Muscle layer of colon (tissue), 2 donors: ENCODE data around the gene C1QTNF6.
A peak's percentile ranks its signal among the peaks of the same experiment; 100 is the strongest.
"Not testable (repeated sequence)": the region's sequence is repeated elsewhere in the genome, so short reads cannot be mapped to it uniquely, and the experiment has no call there.

Source experiments
- H3K27ac ChIP-seq: one replicate; pipeline ENCODE4 v1.7.0; 2013; ENCODE audit warnings: low read depth, mild to moderate bottlenecking, low read length, moderate library complexity
- H3K27me3 ChIP-seq, 2 donors: one replicate each; pipeline ENCODE4 v1.7.0; 2013; ENCODE audit warnings: low read length in 2 of 2, mild to moderate bottlenecking in 2 of 2; ENCODE audit not compliant: insufficient read depth in 2 of 2, control insufficient read depth in 1 of 2
- H3K36me3 ChIP-seq: one replicate; pipeline ENCODE4 v1.7.0; 2013; ENCODE audit warnings: mild to moderate bottlenecking, low read length; ENCODE audit not compliant: insufficient read depth
- H3K4me1 ChIP-seq: one replicate; pipeline ENCODE4 v1.7.0; 2013; ENCODE audit warnings: mild to moderate bottlenecking, low read length; ENCODE audit not compliant: insufficient read depth
- H3K4me3 ChIP-seq, 2 donors: one replicate each; pipeline ENCODE4 v1.7.0; 2013; ENCODE audit warnings: low read length in 2 of 2, low read depth in 1 of 2, mild to moderate bottlenecking in 1 of 2, moderate library complexity in 1 of 2
- H3K9ac ChIP-seq: one replicate; pipeline ENCODE4 v1.7.0; 2013; ENCODE audit warnings: low read length
- H3K9me3 ChIP-seq: one replicate; pipeline ENCODE4 v1.7.0; 2013; ENCODE audit warnings: mild to moderate bottlenecking, low read length
- donor health status: abdominal sarcoma.
- donor health status: Adenocarcinoma of cecum.

The C1QTNF6 gene

GRCh38 chr22:37187891-37188761 is at the start of gene C1QTNF6:
C1QTNF6 (minus strand) TSS chr22:37188247; CDS start chr22:37188213, 34 bp downstream.
- no peaks in the 10 kb centered on the region for H3K36me3 ChIP-seq
- peak within 1 kb of the TSS; percentile 60 for H3K9ac ChIP-seq
- peak within 1 kb of the TSS; percentile 81 for H3K27ac ChIP-seq
- H3K9me3 ChIP-seq: no peaks in the 10 kb centered on the region
- peaks cover 39% of the 10 kb centered on the region for H3K4me1 ChIP-seq
- H3K4me3 ChIP-seq: peak within 1 kb of the TSS; percentile 45 to 77
- H3K27me3 ChIP-seq: no peaks in the 10 kb centered on the region

- Histone ChIP-seq H3K27me3 (peaks cover 4 to 23% of the 10 kb centered on the region in 2 donors), H3K4me1 (no peaks in the 10 kb centered on the region), H3K27ac (no peak overlapping the region), H3K4me3 (no peak overlapping the region), H3K9ac (no peak overlapping the region), H3K36me3 (no peaks in the 10 kb centered on the region), H3K9me3 (no peaks in the 10 kb centered on the region)
These were observed 48.0 kb upstream of the C1QTNF6 start for GRCh38 chr22:37235897-37236607.

DNA sequence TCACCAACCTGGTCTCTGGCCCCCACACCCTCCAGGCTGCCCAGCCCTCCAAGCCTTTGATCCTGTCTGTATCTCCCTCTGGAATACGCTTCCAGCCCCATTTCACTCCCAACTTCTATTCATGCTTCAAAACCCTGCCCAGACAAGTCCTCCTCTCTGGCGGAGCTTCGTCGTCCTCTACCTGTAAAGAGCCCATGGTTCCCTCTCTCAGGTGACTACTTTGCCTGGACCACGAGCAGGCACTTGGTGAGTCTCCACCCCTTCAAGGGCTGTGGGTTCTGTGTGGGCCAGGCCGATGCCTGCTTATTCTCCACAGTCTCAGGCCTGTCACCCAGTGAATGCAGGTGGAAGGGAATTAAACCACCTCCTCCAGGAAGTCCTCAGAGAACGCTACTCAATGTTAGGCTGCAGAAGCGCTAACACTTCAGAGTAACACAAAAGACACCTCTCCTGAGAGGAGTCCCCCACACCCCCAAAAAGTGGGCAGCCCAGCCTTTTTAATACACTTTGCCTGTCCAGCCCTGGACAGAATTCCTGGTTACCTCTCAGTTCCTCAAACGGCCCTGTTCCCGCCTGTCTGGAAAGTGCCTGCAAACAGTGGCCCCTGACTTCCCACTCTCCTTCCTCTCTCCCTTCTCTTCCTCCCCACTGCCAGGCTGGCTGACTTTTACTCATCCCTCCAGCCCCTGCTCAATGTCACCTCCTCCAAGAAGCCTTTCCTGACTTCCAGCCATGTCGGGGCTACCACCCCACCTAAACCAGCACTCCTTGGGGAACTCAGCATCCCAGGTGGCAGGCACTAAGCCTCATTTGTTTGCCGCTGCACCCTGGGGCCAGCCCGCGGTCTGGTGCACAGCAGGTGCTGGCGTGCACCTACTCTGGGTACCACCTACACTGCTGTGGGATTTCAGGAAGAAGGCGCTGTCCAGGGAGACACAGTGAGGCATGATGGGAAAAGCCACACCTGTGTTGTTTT is 47.0 kb upstream of the C1QTNF6 start:
- no peak overlapping the region for H3K4me3 ChIP-seq
- no peaks in the 10 kb centered on the region for H3K36me3 ChIP-seq
- H3K9ac ChIP-seq: no peak overlapping the region
- H3K27ac ChIP-seq: no peak overlapping the region
- no peaks in the 10 kb centered on the region for H3K4me1 ChIP-seq
- no peaks in the 10 kb centered on the region for H3K9me3 ChIP-seq
- H3K27me3 ChIP-seq: peaks cover 4 to 23% of the 10 kb centered on the region in 2 donors

DNA sequence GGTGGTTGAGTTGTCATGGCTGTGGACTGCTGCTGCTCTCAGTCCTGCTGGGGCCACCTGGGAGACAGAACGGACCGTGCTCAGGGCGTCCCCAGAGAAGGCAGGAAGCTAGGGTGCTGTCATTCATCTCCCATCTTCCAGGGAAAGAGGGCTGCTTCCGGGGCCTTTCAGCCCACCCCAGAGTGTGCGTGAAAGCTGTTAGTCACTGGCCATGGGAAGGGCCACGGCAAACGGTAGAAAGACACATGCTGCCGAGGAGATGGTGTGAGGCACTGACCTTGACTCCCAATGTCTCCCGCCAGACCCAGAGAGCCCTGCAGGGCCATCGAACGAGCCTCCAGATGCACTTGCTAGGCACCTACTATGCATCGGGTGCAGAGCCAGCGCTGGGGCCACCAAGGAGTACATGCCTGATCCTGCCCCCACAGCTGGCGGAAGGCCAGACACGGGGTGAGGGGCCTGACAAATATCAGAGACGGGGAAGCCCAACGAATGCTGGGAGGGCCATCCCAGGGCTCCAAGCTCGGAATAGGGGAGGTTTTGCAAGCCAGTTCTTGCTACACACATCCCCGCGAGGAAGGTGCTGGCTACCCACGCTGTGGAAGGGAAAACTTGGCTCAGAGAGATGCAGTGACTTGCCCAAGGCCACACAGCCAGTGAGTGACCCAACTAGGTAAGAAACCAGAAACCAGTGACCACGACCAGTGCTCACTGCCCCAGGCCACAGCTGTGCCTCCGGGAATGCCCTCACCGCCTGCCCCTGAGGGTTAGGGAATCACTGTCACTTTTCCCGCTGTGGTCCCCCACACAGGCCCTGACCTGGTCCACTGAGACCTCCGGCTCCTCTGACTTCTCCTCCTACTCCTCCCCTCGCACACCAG is 45.9 kb upstream of the C1QTNF6 start:
- Histone ChIP-seq H3K4me3 (no peak overlapping the region), H3K9ac (no peak overlapping the region), H3K27me3 (peaks cover 4 to 23% of the 10 kb centered on the region in 2 donors), H3K27ac (no peak overlapping the region), H3K4me1 (peaks cover 5% of the 10 kb centered on the region), H3K9me3 (no peaks in the 10 kb centered on the region), H3K36me3 (no peaks in the 10 kb centered on the region)

DNA sequence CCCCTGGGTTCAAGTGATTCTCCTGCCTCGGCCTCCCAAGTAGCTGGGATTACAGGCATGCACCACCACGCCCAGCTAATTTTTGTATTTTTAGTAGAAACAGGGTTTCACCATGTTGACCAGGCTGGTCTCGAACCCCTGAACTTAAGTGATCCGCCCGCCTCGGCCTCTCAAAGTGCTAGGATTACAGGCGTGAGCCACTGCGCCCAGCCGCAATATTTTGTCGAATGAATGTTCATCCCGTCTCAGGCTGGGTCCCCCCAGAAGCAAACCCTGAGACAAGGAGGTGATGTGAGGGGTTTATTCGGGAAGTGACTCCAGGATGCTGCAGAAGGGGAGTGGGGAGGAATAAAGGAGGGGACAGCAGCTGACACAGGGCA is 45.3 kb upstream of the C1QTNF6 start:
- not testable (repeated sequence) for H3K9ac ChIP-seq, H3K9me3 ChIP-seq, H3K4me3 ChIP-seq, H3K27ac ChIP-seq, H3K36me3 ChIP-seq, H3K4me1 ChIP-seq
- peaks cover 4 to 23% of the 10 kb centered on the region in 2 donors for H3K27me3 ChIP-seq

- Histone ChIP-seq H3K4me3 (no peak overlapping the region), H3K27ac (no peak overlapping the region), H3K4me1 (peaks cover 5% of the 10 kb centered on the region), H3K36me3 (no peaks in the 10 kb centered on the region), H3K27me3 (peaks cover 4 to 23% of the 10 kb centered on the region in 2 donors), H3K9me3 (no peaks in the 10 kb centered on the region), H3K9ac (no peak overlapping the region)
These were observed 44.3 kb upstream of the C1QTNF6 start for GRCh38 chr22:37232140-37232998.

- peaks cover 5% of the 10 kb centered on the region for H3K4me1 ChIP-seq
- H3K36me3 ChIP-seq: no peaks in the 10 kb centered on the region
- H3K9me3 ChIP-seq: no peaks in the 10 kb centered on the region
- H3K4me3 ChIP-seq: no peak overlapping the region
- H3K27me3 ChIP-seq: peaks cover 4 to 23% of the 10 kb centered on the region in 2 donors
- H3K9ac ChIP-seq: no peak overlapping the region
- no peak overlapping the region for H3K27ac ChIP-seq
These were observed 43.5 kb upstream of the C1QTNF6 start for GRCh38 chr22:37231406-37232139.

- Histone ChIP-seq H3K27ac (no peak overlapping the region), H3K36me3 (no peaks in the 10 kb centered on the region), H3K9me3 (no peaks in the 10 kb centered on the region), H3K4me3 (no peak overlapping the region), H3K27me3 (peaks cover 0 to 18% of the 10 kb centered on the region in 2 donors), H3K9ac (no peak overlapping the region), H3K4me1 (peaks cover 5% of the 10 kb centered on the region)
These were observed 42.8 kb upstream of the C1QTNF6 start for GRCh38 chr22:37230673-37231405.
